ENCODE data around the gene NLRP6.

Gene NLRP6

DNA sequence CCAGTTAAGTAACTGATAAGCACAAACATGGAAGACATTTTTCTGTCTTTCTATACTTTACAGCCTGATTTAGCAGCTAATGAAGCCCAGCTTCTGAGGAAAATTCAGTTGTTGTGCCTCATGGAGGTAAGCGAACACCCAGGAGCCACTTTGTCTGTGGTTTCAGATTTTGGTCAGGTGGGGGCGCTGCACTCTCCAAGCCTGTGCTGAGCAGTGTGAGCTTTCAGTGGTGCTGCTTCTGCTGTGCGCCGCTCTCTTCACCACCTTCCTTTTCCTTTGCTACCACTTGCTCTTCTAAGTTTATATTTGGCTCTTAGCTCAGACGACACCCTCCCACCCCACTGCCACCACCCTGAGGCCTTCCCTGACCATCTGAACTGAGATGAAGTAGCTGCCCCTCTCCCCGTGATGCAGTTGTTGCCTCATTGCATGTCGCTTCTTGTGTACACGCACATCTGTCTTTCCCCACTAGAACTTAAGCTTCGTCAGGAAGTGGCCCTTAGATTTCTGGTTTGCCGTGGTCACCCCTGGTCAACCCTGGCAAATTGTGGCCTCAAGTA is 27.4 kb upstream of the NLRP6 start:
- peak; percentile 69 for DNase-seq (ENCODE audit: low read depth)
- TF ChIP-seq CTCF (IDR thresholded peaks at IDR 0.05; ENCODE audit: insufficient read depth, low read depth, low read length, missing control alignments), result peak; percentile 72
- H3K4me3 ChIP-seq (ENCODE audit: low read depth, low read length), result no peak overlapping the region

DNA sequence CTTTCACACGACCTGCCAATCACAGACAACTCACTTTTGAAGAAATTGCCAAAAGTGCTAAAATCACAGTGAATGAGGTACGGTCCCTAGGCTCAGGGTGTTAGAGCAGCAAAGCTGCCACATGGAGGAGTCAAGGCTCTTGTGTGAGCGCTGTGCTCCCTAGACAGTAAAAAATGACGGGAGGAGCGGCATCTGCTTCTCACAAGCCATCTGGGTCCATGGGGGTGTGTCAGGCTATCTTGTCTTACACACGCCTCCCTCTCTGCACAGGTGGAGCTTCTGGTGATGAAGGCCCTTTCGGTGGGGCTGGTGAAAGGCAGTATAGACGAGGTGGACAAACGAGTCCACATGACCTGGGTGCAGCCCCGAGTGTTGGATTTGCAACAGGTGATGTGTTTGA is 26.7 kb upstream of the NLRP6 start:
- H3K4me3 ChIP-seq (ENCODE audit: low read depth, low read length), result no peak overlapping the region
- DNase-seq (ENCODE audit: low read depth), result peak; percentile 36
- TF ChIP-seq CTCF (IDR thresholded peaks at IDR 0.05; ENCODE audit: insufficient read depth, low read depth, low read length, missing control alignments), result no peak

- no peak overlapping the region for H3K4me3 ChIP-seq (ENCODE audit: low read depth, low read length)
- TF ChIP-seq CTCF (IDR thresholded peaks at IDR 0.05; ENCODE audit: insufficient read depth, low read depth, low read length, missing control alignments), result no peak
- DNase-seq (ENCODE audit: low read depth), result no peak
These were observed 25.5 kb upstream of the NLRP6 start for GRCh38 chr11:252666-253065.

GRCh38 chr11:253160-253885 is 24.9 kb upstream of the NLRP6 start:
- TF ChIP-seq CTCF (IDR thresholded peaks at IDR 0.05; ENCODE audit: insufficient read depth, low read depth, low read length, missing control alignments), result no peak
- no peak overlapping the region for H3K4me3 ChIP-seq (ENCODE audit: low read depth, low read length)
- no peak for DNase-seq (ENCODE audit: low read depth)

DNA sequence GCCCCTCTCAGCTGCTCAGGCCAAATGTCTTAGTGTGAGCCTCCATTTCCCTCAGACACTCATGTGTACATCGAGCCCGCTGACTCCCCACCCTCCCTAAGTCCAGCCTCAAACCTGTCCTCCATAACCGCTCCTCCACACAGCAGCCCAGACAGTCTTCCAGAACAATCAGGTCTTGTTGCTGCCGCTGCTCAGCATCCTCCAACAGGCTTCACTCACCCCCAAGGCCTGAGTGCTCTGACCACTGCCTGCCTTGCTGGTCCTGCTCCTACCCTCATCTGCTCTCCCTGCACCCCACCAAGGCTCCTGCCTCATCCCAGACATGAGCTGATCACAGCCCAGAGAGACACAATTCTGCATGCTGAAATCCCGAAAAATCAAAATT is 24.3 kb upstream of the NLRP6 start:
- H3K4me3 ChIP-seq (ENCODE audit: low read depth, low read length), result no peak overlapping the region
- no peak for TF ChIP-seq CTCF (IDR thresholded peaks at IDR 0.05; ENCODE audit: insufficient read depth, low read depth, low read length, missing control alignments)

DNA sequence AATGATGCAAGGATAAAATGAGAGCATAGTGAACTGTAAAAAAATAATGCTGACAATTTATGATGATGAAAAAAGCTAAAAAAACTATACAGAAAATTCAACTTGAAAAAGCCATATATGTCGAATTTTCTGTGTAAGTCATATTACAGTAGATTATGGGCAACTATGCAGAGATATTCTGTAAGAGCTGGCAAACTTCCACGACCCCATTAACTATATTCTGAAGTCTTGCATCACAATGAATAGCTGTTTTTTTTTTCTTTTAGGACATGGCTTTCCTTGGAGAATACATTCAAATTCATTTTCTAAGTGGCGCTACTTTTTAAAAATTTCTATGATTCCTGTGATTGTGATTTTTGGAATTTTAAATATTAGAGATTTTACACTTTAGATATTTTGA is 23.0 kb upstream of the NLRP6 start:
- no peak overlapping the region for H3K4me3 ChIP-seq (ENCODE audit: low read depth, low read length)
- no peak for DNase-seq (ENCODE audit: low read depth)
- no peak for TF ChIP-seq CTCF (IDR thresholded peaks at IDR 0.05; ENCODE audit: insufficient read depth, low read depth, low read length, missing control alignments)

More for the DNA sequence above, 24.3 kb upstream of the NLRP6 start:
- no peak for DNase-seq (ENCODE audit: low read depth)

DNA sequence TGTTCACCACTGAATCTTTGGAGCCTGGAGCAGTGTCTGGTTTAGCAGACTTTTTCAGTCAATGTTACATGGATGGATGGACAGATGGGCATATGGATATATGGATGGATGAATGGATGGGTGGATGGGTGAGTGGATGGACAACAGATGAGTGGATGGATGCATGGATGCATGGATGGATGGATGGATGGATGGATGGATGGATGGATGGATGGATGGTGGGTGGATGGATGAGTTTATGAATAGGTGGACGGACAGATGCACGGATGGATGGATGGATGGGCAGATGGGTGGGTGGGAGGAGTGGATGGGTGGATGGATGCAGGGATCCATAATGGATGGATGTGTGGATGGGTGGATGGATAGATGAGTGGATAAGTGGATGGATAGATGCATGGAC is 22.4 kb upstream of the NLRP6 start:
- TF ChIP-seq CTCF (IDR thresholded peaks at IDR 0.05; ENCODE audit: insufficient read depth, low read depth, low read length, missing control alignments), result no peak
- DNase-seq (ENCODE audit: low read depth), result no peak
- no peak overlapping the region for H3K4me3 ChIP-seq (ENCODE audit: low read depth, low read length)

Measured in GM12865 (cell line).